GM18861 (cell line): ENCODE measurements around the gene TMEM87A.

Source experiments
- ATAC-seq: cut with Tn5 transposase; IDR thresholded peaks from one replicate; pipeline ENCODE4 v1.9.1; 2021; ENCODE audit not compliant: unreplicated experiment

TMEM87A gene

DNA sequence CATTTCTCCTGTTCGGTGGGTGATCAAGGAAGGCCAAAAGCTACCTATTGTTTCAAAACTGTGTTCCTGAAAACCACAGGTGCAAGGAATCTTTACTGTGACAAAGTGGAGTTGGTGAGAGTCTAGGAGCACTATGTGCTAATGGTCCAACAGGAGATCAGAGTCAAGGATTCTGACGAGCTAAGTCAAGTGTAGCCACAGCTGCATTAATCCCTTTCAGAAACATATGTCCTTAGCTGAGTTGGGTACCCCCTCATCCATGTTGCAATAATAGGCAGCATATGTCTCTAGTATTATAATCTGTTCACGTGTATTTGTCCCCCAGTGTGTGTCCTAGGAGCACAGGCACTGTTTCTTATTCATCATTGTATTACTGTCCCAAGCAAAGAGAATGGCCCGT lies 66.8 kb downstream of the TMEM87A start:
- no peak for ATAC-seq

DNA sequence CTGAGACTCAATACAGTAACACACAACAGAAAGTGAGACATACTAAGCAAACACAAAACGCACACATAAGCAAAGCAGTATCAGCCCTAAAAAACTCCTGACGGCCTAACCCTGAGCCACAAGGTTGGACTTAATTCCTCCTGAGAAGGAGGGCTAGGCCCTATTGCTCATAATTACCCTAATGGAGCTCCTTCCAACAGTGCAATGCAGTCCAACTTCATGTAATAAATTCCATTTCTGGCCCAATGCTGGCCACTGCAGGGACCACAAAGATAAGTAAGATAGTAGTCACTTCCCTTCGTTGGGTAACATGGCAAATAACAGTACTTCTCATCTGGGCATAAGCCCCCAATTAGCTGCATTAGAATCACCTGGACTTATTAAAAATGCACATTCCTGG lies 69.3 kb downstream of the TMEM87A start:
- ATAC-seq = no peak

DNA sequence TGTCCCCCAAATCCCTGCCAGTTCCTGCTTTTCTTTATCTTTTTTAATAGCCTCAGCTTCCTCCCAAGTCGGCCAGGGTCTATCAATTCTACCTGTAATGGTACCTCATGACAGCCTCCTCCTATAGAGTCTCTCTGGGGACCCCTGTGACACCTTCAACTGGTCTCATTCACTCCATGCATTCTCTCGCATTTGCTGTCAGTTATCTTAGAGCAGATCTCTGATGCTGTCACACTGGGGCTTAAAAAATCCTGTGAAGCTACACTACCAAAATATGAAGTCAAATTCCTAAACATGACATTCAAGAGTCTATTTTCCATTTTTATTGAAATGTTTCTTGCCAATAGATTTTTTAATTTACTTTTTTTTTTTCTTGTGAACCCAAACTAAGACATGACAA lies 70.6 kb downstream of the TMEM87A start:
- no peak for ATAC-seq

DNA sequence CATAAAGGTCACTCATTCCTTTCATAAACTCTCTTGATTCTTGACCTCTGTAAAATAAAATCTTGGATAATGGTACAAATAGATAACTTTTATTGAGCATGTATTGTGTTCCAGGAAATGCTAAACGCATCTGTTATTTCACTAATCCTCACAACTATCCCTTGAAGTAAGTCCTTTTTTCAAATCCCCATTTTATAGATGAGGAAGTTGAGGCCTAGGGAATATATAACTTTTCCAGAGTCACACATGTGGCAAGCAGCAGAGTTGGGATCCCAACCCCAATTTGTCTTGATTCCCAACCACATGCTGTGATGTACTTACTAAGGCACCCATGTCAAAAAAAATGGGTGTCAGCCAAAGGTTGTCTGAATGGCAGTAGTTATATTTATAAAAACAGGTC lies 71.4 kb downstream of the TMEM87A start:
- ATAC-seq = no peak

DNA sequence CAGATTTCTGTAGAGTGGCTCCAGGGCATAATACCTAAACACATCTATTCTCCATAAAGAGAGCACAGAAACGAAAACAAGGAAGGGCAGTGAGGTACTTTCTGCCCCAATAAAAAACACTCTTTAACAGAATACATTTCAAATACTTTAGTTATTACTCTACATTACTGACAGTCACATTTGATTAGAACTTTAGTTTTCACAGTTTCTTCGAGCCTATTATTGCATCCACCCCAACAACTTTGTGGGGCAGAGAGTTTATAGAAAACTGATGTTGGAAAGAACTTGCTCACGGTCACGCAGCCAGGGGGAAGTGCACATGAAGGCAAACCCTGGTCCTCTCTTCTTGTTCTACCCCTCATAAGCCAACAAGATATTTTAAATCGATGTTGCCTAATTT lies 74.1 kb downstream of the TMEM87A start:
- ATAC-seq = no peak

DNA sequence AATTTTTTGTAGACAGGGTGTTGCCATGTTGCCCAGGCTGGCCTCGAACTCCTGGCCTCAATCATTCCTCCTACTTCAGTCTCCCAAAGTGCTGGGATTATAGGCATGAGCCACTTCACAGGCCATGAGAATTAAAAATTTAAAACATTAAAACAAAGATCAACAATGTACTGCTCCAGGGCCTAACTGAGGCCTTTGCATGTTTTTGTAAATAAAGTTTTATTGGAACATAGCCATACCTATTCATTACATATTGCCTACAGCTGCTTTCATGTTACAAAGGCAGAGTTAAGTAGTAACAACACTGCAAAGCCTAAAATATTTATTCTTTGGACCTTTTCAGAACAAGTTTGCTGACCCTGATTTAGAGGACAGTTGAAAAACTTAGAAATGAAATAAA lies 74.7 kb downstream of the TMEM87A start:
- no peak for ATAC-seq

DNA sequence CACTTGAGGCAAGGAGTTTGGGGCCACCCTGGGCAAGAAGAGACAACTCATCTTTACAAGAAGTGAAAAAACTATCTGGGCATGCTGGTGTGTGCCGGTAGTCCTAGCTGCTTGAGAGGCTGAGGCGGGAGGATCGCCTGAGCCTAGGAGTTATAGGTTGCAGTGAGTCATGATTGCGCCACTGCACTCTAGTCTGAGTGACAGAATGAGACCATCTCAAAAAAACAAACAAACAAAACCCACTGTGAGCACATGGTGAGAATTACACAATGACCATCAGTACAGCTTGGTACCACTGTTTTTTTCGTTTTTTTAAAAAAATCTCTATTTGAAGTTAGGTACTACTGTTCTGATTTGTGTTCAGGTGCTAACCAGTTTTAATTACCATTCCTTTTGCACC lies 78.7 kb downstream of the TMEM87A start:
- no peak for ATAC-seq

DNA sequence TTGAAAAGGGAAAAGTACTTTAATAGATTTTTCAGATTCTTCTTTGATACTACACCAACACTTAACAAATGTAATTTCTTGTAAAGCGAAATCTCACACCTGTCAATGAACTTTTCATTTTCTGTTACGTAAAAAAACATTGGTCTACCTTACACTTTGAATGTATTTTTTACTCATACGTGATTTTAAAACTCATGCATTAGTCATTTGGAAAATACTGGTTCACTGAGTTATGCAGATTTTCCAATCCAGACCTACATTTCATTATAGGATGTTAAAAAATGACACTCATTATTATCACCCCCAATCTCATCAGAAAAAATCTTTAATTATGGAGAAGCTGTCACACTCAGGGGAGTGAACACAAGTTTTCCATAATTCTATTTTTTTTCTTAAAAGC lies 79.8 kb downstream of the TMEM87A start:
- ATAC-seq = no peak

DNA sequence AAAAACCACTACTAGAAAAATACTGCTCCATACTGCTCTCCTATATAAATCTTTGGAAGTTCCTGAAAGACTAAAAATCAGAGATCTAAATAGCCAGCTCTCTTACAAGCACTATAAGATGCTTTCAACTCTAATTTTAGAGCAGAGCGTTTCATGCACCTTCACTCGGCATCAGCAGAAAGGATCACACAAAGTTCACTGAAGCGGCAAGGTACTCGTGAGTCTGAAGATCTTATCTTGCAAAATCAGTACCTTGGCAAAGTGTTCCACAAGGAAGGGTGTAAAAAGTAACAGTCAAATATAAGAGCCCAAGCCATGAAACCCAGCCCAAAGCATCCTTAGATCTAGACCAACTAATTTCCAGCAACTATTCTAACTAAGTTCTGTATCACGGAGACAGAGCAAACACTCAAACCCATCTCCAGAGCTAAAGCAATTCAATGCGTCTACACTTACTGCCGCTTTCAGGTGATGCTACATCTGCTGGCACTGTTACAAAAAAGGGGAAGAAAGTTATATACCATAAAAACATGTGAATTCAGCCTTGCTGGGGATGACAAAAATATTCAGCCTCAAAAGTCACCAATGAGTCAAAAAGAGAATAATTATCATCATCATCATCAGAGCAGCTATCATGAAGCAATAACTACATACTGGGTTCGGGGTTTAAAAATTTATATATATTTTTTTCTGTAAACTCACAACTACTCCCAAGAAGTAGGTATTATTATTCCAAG lies 81.5 kb downstream of the TMEM87A start:
- ATAC-seq = no peak

DNA sequence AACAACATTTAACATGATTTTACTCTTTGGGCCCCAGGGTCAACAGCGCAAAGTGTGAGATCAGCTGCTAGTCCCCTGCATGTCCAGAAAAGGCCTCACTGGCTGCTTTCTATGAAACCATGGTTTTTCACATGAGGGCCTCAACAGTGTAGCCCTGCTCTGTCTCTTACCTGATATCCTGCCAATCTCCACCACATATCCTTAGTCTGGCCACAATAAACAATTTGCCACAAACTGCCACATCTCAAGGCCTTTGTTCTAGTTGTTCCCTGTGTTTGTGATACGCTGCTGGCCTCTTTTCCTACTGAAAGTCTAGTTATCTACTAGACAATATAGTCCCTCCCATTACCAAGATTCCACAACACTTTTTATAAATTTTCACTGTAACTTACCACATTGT lies 82.9 kb downstream of the TMEM87A start:
- ATAC-seq = no peak

DNA sequence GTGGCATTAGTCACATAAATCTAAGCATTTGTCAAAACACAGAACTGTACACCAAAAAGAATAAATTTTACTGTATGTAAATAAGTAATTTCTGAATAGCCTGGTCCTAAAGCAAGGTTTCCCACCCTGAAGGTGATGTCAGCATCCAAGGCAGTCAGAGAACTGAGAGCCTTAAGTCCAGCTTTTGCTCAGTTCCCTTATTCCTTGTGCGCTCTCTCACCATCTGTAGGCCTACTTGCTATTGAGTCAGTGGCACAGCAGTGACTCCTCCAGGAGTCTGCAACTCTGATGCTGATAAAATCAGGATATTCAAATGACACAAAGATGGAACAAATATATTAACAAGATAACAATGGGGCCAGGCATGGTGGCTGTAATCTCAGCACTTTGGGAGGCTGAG lies 87.4 kb downstream of the TMEM87A start:
- ATAC-seq = no peak

DNA sequence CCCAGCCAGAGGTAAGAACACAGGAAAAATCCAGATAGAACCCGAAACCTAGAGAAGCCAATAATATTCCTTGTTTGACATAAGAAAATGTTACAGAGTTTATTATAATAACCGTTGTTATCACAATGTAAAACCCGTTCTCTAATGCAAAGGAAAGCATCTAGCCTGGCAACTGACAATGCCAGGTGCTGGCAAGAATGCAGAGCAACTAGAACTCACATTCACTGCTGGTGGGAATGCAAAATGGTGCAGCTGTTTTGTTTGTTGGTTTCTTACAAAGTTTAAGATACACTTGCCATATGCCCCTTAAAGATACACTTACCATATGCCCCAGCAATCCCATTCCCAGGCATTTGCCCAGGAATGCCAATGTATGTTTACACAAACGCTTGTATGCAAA lies 88.5 kb downstream of the TMEM87A start:
- ATAC-seq = no peak

DNA sequence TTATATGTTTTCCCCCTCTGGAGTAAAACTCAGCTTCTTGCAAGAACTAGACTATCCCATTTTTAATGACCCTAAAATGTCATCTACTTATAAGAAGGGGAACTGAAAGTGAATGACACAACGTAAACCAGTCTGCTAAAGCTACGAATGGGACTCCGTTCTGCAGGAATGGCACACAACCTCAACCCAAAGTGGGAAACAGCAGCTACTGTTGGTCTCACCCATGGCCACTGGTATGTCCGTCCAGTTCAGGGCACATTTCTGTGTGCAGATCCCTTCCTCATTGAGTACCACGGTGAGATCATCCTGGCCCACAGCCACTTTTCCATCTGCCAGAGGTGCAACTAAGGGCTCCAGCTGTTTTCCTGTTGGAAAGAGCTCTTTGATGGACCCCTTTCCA lies 88.9 kb downstream of the TMEM87A start:
- ATAC-seq = no peak

DNA sequence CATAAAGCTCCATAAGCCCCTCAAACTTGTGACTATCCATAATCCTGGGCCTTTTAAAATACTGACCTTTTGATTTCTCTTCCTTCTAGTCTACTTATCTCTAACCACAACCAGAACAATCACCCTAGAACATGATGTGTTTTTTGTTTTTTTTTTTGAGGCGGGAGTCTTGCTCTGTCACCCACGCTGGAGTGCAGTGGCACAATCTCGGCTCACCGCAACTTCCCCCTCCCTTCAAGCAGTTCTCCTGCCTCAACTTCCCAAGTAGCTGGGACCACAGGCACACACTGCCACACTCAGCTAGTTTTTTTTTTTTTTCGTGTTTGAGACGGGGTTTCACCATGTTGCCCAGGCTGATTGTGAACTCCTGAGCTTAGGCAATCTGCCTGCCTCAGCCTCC lies 90.3 kb downstream of the TMEM87A start:
- no peak for ATAC-seq

DNA sequence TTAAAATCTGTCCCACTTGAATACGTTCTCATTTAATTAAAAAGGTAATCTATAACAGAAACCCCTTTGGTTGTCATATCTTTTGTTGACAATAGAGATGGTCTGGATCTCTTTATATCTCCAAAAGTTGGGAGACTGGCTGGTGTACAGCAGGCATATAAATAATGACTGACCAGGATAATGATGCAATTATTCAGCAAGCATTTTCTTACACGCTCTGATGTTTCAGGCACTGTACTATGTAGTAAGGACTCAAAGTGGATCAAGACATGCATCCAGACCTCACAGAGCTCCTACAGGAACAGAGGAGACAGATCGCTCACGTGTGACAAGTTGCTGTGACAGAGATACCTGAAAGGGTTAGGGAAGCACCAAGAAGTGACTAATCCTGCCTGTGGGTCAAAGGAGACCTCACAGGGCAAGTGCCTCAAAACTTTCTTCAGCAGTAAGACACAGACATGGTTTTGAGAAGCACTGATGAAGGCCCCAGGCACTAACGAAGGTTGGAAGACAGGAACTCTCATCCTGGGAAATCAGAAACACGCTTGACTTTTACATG lies 90.8 kb downstream of the TMEM87A start:
- ATAC-seq = no peak

DNA sequence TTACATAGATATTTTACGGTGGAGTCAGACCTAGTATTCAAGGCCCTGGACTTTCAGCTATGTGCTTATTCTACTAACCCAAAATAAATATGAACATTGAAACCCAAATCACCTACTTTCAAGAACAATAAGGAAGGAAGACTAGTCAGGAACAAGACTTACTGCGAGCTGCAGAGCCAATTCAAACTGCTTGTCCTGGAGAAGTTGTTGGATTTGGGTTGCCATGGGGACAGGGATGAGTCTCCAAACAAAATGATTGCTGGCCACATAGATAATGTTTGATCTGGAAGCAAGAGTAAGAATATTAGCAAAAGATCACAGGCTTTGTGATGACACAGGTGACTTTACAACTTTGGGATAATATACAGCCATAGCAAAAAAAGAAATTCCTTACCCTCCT lies 95.2 kb downstream of the TMEM87A start:
- ATAC-seq = no peak

DNA sequence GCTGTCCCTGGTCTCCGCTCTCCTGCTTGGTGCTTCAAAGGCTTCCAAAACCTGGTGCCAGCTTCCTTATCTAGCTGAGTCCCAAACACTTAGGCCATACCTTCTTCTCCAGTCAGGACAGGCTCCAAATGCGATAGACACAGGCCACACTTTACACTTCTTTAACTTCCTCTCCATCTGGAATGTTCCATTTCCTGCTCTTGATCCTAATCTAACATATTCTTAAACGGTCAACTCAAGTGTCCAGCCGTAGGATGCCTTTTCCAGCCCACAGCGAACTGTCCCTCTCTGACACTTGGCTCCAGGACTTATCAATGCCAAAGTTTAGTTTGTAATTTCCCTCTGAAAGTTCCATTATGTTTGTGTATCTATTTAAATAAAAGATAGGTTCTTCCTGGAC lies 97.6 kb downstream of the TMEM87A start:
- ATAC-seq = no peak

DNA sequence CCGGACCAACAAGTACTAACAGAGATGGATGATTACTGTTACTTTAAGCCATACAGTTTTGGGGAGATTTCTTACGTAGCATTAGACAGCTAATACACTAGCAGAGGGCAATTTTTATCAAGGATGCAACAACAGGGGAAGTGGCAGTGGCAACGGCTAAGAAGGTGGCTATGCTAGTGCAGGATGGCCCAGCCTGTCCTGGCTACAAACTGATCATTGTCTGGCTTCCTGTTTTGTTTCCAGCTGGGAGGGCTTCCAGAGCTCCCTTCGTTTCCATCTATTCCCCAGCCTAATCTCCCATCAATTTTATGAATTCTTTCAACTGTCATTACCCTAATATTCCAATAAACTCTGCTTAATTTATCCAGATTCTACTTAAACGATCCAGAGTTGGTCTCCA lies 100.8 kb downstream of the TMEM87A start:
- ATAC-seq = no peak

DNA sequence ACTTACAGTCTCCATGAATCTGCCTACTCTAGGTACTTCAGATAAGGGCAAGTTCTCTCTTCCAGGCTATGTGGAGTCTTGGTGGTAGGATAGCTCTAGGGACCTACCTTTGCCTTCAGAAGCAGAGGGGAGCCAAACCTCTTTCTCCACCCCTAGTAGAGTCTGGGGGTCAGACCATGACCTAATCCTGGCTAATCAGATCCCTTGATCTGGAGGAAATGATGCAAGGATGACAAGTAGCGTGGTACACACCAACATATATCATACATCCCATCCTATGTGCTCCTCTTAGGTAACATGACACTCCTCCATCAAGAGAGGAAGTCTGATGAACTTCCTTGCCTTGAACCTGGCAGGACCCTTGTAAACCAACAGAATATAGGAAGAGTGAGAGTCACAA lies 101.4 kb downstream of the TMEM87A start:
- ATAC-seq = no peak

DNA sequence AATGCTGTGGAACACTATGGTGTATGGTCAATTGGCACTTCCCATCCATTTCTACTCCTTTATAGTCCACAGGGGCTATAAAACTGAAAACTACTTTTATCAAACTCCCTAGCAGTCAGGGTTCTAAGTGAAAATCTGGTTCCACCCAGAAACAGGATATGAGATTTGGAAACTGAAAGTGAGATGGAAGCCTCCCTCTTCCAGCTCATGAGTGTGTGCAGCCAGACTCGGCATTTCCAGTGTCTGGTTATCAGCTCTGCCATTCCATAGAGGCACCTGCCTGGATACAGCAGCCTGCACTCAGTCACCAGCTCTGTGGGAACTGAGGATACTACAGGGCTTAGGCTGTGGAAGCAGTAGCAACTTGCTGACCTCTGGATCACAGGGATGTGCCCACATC lies 102.1 kb downstream of the TMEM87A start:
- ATAC-seq = no peak

DNA sequence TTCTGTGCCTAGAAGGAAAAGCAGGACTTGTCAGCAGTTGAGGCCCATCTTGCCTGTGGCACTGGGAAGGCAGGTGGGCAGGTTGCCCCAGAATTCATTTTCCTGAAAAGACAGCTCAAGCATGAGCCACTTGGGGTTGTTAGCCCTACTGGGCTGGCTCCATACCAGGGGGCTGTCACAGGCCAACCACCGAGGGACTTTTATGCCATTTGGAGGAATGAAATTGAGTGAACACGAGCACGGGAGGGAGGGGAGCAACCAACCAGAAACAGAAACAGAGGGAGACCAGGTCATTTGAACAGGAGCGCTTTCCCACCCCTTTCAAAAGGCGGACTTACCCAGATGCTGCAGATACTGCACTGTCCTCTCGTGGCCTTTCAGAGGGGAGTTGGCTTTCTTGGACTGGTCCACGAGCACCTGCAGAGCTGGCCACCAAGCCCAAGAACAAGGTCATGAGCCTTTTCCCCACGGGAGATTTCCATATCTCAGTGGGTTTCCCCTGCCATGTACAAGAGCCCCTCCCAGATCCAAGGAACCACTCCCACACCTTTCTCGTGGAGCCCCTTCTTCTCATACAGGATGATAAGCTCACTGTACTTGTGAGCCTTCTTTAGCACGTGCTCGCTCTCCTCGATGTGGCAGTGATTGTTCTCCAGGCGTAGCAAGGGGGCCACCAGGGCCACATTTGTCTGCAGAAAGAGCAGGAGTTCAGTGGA lies 106.8 kb downstream of the TMEM87A start:
- ATAC-seq = no peak

DNA sequence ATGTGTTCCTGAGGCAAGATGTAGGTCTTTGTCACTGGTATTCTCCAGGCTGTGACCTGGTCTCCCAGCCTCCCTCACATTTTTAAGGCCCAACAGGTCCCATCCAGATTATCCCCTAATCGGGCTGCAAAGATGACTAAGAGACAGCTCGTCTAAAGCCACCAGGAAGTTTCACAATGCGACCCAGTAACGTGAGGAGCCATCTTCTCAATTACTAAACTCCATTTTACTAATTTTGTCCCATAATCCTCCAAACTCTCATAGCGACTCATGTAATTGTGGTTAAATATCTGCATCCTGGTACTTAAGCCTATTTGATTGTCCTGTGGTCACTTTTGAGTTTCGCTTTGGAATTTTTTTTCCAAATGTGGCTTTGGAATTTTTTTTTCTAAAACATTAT lies 108.1 kb downstream of the TMEM87A start:
- no peak for ATAC-seq
